COLO829 (cell line): ENCODE results near the gene PGLYRP2.
"Not testable (repeated sequence)": the region's sequence is repeated elsewhere in the genome, so short reads cannot be mapped to it uniquely, and the experiment has no call there.

Experiments used
- DNase-seq: peaks from one replicate; pipeline ENCODE4 v3.0.0; 2012; ENCODE audit warnings: low spot score

Gene PGLYRP2

GRCh38 chr19:15479391-15480345 lies at the start of gene PGLYRP2:
Gene PGLYRP2, minus strand, starts transcription at chr19:15479501. Its CDS starts 130 bp downstream, at chr19:15479371.
- DNase-seq: no peak

DNA sequence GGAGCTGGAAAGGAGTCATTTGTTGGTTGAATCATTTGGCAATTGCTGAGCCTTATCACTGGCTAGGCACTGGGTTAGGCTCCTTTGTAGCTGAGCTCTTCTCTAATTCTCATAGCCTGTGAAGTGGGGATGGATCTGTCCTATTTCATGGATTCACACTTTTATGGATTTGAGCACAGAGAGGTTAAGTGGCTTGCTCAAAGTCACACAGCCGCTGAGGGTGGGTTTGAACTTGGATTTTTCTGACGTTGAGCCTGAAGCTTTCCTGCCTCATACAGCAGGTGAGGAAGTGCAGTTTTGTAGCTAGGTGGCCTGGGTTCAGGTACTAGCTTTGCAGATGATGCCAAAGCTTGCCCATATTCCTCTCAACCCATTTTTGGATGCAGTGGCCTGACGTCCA lies 48.4 kb upstream of the PGLYRP2 start:
- no peak for DNase-seq

DNA sequence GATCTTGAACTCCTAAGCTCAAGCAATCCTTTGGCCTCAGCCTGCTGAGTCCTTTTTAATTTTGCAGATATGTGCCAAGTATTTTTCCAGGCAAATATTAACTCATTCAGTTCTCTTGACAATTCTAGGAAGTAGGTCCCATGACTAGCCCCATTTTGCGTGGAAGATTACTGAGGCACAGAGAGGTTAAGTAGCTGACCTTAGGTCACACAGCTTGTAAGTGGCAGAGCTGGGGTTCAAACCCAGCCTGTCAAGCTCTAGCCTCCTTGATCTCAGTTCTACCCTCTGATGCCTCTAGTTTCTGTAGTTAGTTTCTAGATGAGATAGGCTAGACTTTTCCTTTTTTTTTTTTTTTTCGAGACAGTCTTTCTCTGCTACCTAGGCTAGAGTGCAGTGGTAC lies 47.1 kb upstream of the PGLYRP2 start:
- no peak for DNase-seq

GRCh38 chr19:15525291-15525690 lies 46.0 kb upstream of the PGLYRP2 start:
- DNase-seq: no peak

DNA sequence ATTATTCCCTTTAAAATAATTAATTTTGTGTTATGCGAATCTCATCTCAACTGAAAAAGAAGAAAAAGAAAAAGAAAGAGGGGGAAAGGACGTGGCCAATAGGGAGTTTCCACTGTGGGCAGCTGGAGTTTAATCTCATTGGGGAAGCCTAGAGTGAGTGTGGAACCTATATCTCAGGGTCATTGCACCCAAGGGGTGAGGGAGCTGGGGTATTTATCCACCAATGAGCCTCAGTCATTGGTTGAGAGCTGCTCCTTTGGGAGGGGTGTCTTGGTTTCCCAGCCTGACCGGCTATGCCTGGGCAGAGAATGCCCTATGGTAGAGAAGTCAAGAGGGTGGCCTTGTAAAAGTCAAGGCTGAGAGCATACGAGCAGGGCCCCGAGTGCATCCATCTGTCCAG lies 45.5 kb upstream of the PGLYRP2 start:
- DNase-seq: no peak

DNA sequence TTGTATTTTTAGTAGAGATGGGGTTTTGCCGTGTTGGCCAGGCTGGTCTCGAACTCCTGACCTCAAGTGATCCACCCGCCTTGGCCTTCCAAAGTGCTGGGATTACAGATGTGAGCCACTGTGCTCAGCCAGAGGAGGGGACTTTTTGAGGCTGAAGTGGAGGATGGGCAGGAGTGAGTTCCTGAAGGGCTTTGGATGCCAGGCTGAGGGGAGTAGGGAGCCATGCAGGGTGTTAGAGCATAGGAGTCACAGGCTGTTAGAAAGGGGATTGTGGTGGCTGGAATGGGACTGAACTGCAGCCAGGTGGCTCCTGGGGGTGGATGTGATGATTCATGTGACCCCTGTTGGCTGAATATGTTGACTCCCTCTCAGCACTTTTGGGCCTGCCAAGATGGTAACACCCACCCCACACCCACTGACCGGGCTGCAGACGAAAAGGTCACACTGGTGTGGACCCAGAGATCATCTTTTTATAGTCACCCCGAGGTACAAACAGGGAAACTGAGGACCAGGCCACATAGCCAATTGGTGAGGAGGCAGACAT lies 40.2 kb upstream of the PGLYRP2 start:
- no peak for DNase-seq

DNA sequence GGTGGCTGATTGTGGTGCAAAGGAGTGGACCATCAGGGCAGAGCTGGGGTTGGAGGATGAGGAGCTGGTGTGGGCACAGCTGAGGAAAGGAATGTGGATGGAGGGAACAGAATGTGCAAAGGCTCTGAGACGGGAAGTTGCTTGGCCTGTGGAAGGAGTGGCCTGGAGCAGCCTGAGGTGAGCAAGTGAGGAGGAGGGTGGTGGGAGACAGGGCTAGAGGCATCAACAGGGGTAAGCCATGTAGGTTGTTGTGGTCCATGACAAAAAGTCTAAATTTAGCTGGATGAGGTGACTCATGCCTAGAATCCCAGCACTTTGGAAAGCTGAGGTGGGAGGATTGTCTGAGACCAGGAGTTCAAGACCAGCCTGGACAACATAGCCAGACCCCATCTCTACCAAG lies 38.5 kb upstream of the PGLYRP2 start:
- no peak for DNase-seq

DNA sequence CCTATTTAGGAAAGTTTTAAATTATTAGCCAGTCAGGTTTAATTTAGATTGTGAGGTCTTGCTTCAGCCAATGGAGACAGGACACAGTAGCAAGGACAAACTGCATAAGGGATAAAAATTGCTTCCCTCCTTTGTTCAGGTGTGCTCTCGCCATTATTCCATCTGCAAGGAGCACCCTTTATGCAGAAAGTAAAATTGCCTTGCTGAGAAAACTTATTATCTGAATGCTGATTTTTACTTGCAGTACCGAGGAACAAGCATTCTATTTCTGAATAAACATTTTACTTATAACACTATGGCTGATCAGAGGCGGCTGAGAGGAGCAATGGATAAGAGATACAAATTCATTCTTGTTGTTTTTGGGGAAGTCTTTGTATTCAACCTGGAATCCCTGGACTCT lies 37.1 kb upstream of the PGLYRP2 start:
- no peak for DNase-seq

DNA sequence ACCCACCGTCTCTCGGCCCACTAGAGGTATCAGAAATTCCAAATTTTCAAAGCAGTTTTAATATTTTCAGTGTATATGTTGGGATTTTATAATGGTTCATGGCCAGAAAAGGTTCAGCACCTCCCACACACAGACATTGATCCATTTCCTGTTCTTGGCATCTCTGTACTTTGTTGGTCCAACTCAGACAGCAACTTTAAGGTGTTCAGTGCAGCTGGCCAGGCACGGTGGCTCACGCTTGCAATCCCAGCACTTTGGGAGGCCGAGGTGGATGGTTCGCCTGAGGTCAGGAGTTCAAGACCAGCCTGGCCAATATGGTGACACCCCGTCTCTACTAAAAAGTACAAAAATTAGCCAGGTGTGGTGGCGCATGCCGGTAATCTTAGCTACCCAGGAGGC lies 35.9 kb upstream of the PGLYRP2 start:
- DNase-seq: not testable (repeated sequence)

- no peak for DNase-seq
These were observed 32.5 kb upstream of the PGLYRP2 start for GRCh38 chr19:15511671-15512424.

DNA sequence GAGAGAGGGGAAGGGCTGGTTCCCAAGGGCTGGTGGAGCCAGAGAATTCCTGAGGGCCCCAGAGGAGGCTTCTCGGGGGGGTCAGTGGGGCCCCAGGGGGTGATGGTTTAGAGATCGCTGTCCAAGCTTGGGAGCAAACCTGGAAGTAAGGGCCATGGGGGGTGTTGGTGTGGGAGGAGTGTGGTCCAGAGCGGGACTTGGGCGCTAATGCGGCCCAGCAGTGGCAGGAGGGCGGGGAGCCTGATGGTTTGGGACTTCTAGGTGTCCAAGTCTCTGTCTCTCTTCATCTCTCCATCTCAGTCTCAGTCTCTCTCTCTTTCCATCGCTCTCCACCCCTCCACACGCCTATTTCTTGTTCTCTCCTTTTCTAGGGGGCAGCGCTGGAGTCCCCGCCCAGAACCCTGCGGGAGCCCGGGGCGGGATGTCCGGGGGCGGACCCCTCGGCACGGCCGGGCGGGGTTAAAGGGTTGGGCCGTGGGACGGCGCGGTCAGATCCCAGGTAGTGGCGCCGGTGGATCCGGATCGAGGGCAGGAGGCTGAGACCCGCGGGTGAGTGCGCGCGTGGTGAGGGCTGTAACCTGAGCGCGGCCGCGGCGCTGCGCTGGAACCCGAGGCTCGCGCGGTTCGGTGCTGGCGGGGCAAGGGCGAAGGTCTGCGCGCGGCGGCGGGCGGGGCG lies 28.9 kb upstream of the PGLYRP2 start, which contains the start of gene CYP4F22:
TSS of gene CYP4F22 (plus strand) at position 491 of the 676 bp plus-strand sequence. CDS start 16,812 bp downstream, outside the sequence.
- no peak for DNase-seq

GRCh38 chr19:15507068-15508034 lies 28.1 kb upstream of the PGLYRP2 start:
- DNase-seq: no peak

DNA sequence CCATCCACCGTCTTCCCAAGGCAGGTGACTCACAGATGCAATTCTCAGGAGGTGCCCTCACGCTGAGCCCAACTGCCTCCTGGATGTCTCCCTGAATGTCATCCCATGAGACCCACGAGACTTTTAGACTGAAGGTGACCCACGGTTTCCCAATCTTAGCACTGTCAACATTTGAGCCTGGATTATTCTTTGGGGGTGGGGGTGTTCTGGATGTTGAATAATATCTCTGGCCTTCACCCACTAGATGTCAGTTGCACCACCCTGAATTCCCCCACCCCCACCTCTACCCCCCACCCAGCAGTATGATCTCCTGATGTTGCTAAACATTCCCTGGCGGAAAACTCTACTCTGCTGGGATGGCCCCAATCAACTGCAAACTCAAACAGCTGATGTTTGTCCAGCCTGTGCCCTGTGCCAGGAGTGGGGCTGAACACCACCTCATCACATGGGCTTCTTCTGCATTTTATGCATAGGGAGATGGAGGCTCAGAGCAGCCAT lies 26.8 kb upstream of the PGLYRP2 start:
- DNase-seq: no peak

DNA sequence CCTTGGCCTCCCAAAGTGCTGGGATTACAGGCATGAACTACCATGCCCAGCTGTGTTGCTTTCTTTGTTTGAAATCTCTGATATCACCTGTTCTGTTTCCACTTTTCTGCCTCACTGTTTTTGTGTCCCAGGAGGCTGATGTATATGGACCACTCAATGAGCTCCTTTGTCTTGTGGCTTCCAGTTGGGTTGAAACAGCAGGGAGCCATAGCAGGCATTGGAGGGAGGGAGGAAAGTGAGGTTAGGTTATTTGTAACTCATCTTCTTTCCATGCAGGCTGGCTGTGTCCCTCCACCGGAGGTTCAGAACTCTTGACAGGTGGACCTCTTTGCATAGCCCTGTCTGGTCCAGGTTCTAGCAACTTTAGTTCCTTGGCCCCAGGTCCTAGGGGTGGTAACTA lies 23.0 kb upstream of the PGLYRP2 start:
- DNase-seq: no peak

DNA sequence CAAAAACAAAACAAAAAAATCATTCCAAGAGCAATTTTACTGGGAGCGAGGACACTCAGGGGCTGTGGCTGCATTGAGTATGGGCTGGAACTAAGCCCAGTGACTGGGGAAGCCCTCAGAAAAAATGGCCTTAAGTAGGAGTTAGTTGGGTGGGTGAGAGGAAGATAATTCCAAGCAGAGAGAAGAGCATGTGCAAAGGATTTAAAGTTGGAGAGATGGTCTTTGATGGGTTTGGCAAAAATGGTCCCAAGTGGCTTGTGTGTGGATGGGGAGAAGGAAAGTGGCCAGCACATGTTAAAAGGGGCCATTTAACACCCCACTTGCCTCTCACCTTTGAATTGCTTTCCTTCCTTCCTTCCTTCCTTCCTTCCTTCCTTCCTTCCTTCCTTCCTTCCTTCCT lies 22.3 kb upstream of the PGLYRP2 start:
- no peak for DNase-seq

GRCh38 chr19:15498910-15499309 lies 19.6 kb upstream of the PGLYRP2 start:
- DNase-seq: peak; percentile 13

GRCh38 chr19:15498156-15498858 lies 19.0 kb upstream of the PGLYRP2 start:
- no peak for DNase-seq

DNA sequence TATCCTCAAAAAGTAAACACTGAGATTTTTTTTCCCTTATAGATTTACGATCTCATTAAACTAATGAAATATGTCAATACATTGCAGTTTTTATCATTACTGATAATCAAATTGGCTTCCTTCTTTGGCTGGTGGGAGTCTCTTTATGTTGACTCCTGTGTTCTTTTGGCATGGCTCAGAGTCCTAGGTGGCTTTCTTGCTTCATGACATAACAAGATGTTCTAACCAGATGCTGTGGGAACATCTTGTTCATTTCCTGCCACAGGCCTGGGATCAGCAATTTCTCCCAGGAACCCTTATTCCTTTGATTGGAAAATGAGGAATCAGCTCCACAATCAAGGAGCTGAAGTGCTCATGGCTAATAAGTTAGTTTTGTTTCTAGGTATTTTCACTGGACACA lies 15.8 kb upstream of the PGLYRP2 start:
- no peak for DNase-seq

GRCh38 chr19:15488489-15489226 lies 9.4 kb upstream of the PGLYRP2 start:
- no peak for DNase-seq
